ENCODE data around the gene DSP.

DNA sequence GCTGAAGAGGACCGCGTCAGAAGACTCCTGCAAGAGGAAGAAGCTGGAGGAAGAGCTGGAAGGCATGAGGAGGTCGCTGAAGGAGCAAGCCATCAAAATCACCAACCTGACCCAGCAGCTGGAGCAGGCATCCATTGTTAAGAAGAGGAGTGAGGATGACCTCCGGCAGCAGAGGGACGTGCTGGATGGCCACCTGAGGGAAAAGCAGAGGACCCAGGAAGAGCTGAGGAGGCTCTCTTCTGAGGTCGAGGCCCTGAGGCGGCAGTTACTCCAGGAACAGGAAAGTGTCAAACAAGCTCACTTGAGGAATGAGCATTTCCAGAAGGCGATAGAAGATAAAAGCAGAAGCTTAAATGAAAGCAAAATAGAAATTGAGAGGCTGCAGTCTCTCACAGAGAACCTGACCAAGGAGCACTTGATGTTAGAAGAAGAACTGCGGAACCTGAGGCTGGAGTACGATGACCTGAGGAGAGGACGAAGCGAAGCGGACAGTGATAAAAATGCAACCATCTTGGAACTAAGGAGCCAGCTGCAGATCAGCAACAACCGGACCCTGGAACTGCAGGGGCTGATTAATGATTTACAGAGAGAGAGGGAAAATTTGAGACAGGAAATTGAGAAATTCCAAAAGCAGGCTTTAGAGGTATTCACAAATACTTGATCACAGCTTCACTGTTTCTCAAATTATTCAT, 39.6 kb downstream of the DSP start:
- TF ChIP-seq FOXJ3 (CRISPR knock-in tag; IDR thresholded peaks at IDR 0.05; ENCODE audit: borderline replicate concordance) (no peak), ATF6 (CRISPR knock-in tag; IDR thresholded peaks at IDR 0.05) (no peak), CREB1 (CRISPR knock-in tag; IDR thresholded peaks at IDR 0.05) (no peak), JUN (CRISPR knock-in tag; IDR thresholded peaks at IDR 0.05) (no peak), RELA (CRISPR knock-in tag; IDR thresholded peaks at IDR 0.05; ENCODE audit: borderline replicate concordance) (no peak), ATF1 (CRISPR knock-in tag; IDR thresholded peaks at IDR 0.05) (no peak), ZNF317 (CRISPR knock-in tag; IDR thresholded peaks at IDR 0.05; ENCODE audit: borderline replicate concordance, low read depth) (no peak), CTCF (IDR thresholded peaks at IDR 0.05) (no peak)
- TF ChIP-seq, protein P1, sequence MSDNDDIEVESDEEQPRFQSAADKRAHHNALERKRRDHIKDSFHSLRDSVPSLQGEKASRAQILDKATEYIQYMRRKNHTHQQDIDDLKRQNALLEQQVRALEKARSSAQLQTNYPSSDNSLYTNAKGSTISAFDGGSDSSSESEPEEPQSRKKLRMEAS (CRISPR knock-in tag; IDR thresholded peaks at IDR 0.05) = no peak
